Measurements from ENCODE around the gene LCP1. TPM values are rescaled to one million over a fixed set of nuclear protein-coding genes. Genes with fewer than 3 reads are reported as not detected.

LCP1 gene
- total RNA-seq, 1 donor from 2014 or later, result 8.4 TPM

- DNase-seq (ENCODE audit: low read depth), result peak; percentile 18
- Histone ChIP-seq H3K4me1 (ENCODE audit: insufficient read depth, low read length) (no peaks in the 10 kb centered on the region), H3K36me3 (ENCODE audit: insufficient read depth, low read length) (no peaks in the 10 kb centered on the region), H3K4me2 (ENCODE audit: low read length) (peak overlapping the region; percentile 31), H3K4me3 (ENCODE audit: insufficient read depth, low read depth, low read length) (no peak overlapping the region), H3K27me3 (ENCODE audit: insufficient read depth, low read length) (no peaks in the 10 kb centered on the region), H2AFZ (ENCODE audit: low read depth, low read length) (no peak overlapping the region), H3K27ac (ENCODE audit: low read depth, low read length) (no peak overlapping the region), H3K9me3 (ENCODE audit: insufficient read depth, low read depth, low read length) (no peaks in the 10 kb centered on the region), H4K20me1 (ENCODE audit: insufficient read depth, low read length) (no peaks in the 10 kb centered on the region), H3K9ac (ENCODE audit: low read length) (no peak overlapping the region), H3K79me2 (ENCODE audit: insufficient read depth, low read length) (no peaks in the 10 kb centered on the region)
- H3K27me3 Mint-ChIP-seq (ENCODE audit: low read depth, unreplicated experiment), result no peaks in the 10 kb centered on the region
- peak; percentile 9 for FAIRE-seq
- no peaks in the 10 kb centered on the region for H3K9me3 Mint-ChIP-seq (ENCODE audit: unreplicated experiment)
- H3K4me1 Mint-ChIP-seq (ENCODE audit: low read depth, unreplicated experiment), result peaks cover 2% of the 10 kb centered on the region
- TF ChIP-seq EZH2 (IDR thresholded peaks at IDR 0.05; ENCODE audit: insufficient read depth, low read length) (no peak), CTCF (IDR thresholded peaks at IDR 0.05; ENCODE audit: insufficient read depth, low read depth, low read length) (peak; percentile 84)
- H3K36me3 Mint-ChIP-seq (ENCODE audit: low read depth, unreplicated experiment), result no peaks in the 10 kb centered on the region
- no peak overlapping the region for H3K27ac Mint-ChIP-seq (ENCODE audit: unreplicated experiment)
- H3K4me3 Mint-ChIP-seq (ENCODE audit: unreplicated experiment), result no peak overlapping the region
Observed at GRCh38 chr13:46160471-46161066, 21.4 kb downstream of the LCP1 start.

GRCh38 chr13:46160065-46160464 is 21.9 kb downstream of the LCP1 start:
- Histone ChIP-seq H3K9me3 (ENCODE audit: insufficient read depth, low read depth, low read length) (no peaks in the 10 kb centered on the region), H3K79me2 (ENCODE audit: insufficient read depth, low read length) (no peaks in the 10 kb centered on the region), H3K27ac (ENCODE audit: low read depth, low read length) (no peak overlapping the region), H3K4me2 (ENCODE audit: low read length) (no peak overlapping the region), H2AFZ (ENCODE audit: low read depth, low read length) (no peak overlapping the region), H3K4me1 (ENCODE audit: insufficient read depth, low read length) (no peaks in the 10 kb centered on the region), H3K9ac (ENCODE audit: low read length) (no peak overlapping the region), H4K20me1 (ENCODE audit: insufficient read depth, low read length) (no peaks in the 10 kb centered on the region), H3K36me3 (ENCODE audit: insufficient read depth, low read length) (no peaks in the 10 kb centered on the region), H3K4me3 (ENCODE audit: insufficient read depth, low read depth, low read length) (no peak overlapping the region), H3K27me3 (ENCODE audit: insufficient read depth, low read length) (no peaks in the 10 kb centered on the region)
- no peak for TF ChIP-seq EZH2 (IDR thresholded peaks at IDR 0.05; ENCODE audit: insufficient read depth, low read length)
- no peak for TF ChIP-seq CTCF (IDR thresholded peaks at IDR 0.05; ENCODE audit: insufficient read depth, low read depth, low read length)
- Mint-ChIP-seq H3K36me3 (ENCODE audit: low read depth, unreplicated experiment) (no peaks in the 10 kb centered on the region), H3K27ac (ENCODE audit: unreplicated experiment) (no peak overlapping the region), H3K27me3 (ENCODE audit: low read depth, unreplicated experiment) (no peaks in the 10 kb centered on the region), H3K4me1 (ENCODE audit: low read depth, unreplicated experiment) (peaks cover 2% of the 10 kb centered on the region), H3K4me3 (ENCODE audit: unreplicated experiment) (no peak overlapping the region), H3K9me3 (ENCODE audit: unreplicated experiment) (no peaks in the 10 kb centered on the region)
- FAIRE-seq (no peak), DNase-seq (ENCODE audit: low read depth) (no peak)

DNA sequence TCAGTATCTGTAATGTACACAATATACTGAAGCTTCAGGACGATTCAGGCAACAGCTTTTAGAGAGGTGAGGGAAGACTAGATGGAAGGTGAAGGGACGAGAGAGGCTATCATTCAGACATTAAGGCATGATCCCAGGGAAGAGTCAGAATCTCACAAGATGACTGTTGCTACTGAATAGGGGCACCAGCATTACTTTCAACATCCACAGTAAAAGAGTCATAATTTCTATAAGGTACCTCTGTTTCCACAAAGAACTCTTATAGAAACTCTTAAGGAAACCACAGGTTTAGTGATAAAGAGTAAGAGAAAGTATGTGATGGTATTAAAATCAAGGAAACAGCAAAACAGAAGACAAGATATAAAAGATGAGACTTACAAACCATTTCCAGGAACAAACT is 23.0 kb downstream of the LCP1 start:
- Histone ChIP-seq H3K9ac (ENCODE audit: low read length) (no peak overlapping the region), H2AFZ (ENCODE audit: low read depth, low read length) (no peak overlapping the region), H3K4me2 (ENCODE audit: low read length) (no peak overlapping the region), H3K27ac (ENCODE audit: low read depth, low read length) (no peak overlapping the region), H3K9me3 (ENCODE audit: insufficient read depth, low read depth, low read length) (no peaks in the 10 kb centered on the region), H3K27me3 (ENCODE audit: insufficient read depth, low read length) (no peaks in the 10 kb centered on the region), H3K4me1 (ENCODE audit: insufficient read depth, low read length) (no peaks in the 10 kb centered on the region), H3K36me3 (ENCODE audit: insufficient read depth, low read length) (no peaks in the 10 kb centered on the region), H3K4me3 (ENCODE audit: insufficient read depth, low read depth, low read length) (no peak overlapping the region), H4K20me1 (ENCODE audit: insufficient read depth, low read length) (no peaks in the 10 kb centered on the region), H3K79me2 (ENCODE audit: insufficient read depth, low read length) (no peaks in the 10 kb centered on the region)
- Mint-ChIP-seq H3K9me3 (ENCODE audit: unreplicated experiment) (no peaks in the 10 kb centered on the region), H3K4me3 (ENCODE audit: unreplicated experiment) (no peak overlapping the region), H3K36me3 (ENCODE audit: low read depth, unreplicated experiment) (no peaks in the 10 kb centered on the region), H3K27me3 (ENCODE audit: low read depth, unreplicated experiment) (no peaks in the 10 kb centered on the region), H3K4me1 (ENCODE audit: low read depth, unreplicated experiment) (no peaks in the 10 kb centered on the region), H3K27ac (ENCODE audit: unreplicated experiment) (no peak overlapping the region)
- FAIRE-seq, result no peak
- no peak for TF ChIP-seq CTCF (IDR thresholded peaks at IDR 0.05; ENCODE audit: insufficient read depth, low read depth, low read length)
- no peak for TF ChIP-seq EZH2 (IDR thresholded peaks at IDR 0.05; ENCODE audit: insufficient read depth, low read length)
- DNase-seq (ENCODE audit: low read depth), result no peak
